ENCODE data around the gene ZBTB24. TPM values are rescaled to one million over a fixed set of nuclear protein-coding genes. Genes with fewer than 3 reads are reported as not detected.

Gene ZBTB24
- total RNA-seq, 1 donor from 2014 or later: 16.1 TPM

DNA sequence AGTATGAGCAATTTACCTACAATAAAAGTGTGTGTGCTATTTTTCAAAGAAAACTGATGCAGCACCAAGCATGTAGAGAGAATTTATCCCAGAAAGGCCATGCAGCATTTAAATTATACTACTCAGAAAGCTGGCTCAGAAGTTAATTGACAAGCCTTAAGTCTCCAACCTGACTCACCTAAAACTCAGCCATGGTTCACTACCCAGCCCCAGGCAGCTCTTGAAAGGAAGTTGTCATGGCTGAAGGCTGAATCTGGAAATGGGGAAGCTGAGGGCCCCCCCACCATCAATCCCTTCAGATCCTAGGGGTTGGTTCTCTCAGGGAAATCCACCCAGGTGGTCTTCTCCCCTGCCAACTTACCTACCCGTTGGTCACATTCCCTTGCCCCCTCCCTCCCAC is 62.3 kb downstream of the ZBTB24 start:
- peak; percentile 93 for DNase-seq (ENCODE audit: low read depth)

- DNase-seq (ENCODE audit: low read depth): no peak
Observed at GRCh38 chr6:109417646-109418045, 65.4 kb downstream of the ZBTB24 start.

Other genes with a start within 250 kb of the ZBTB24 start
- 248 and 303 TPM in 2 replicates for gene CD164, start 100.8 kb downstream of the ZBTB24 start, total RNA-seq
- 0.17 and 13.3 TPM in 2 replicates for gene PPIL6, start 42.6 kb downstream of the ZBTB24 start, total RNA-seq
- gene SMPD2, start 42.5 kb downstream of the ZBTB24 start, total RNA-seq: 17.0 and 17.7 TPM in 2 replicates
- gene MICAL1, start 27.4 kb downstream of the ZBTB24 start, total RNA-seq: 37.9 and 41.2 TPM in 2 replicates
- gene AK9, start 208.0 kb upstream of the ZBTB24 start, total RNA-seq: 1.6 and 10.0 TPM in 2 replicates
- 25.7 and 28.0 TPM in 2 replicates for gene FIG4, start 208.1 kb upstream of the ZBTB24 start, total RNA-seq